Measurements from ENCODE around the gene SUSD6. TPM values are rescaled to one million over a fixed set of nuclear protein-coding genes. Genes with fewer than 3 reads are reported as not detected.

The SUSD6 gene
- total and polyA plus RNA-seq, 4 donors = 6.8 to 10.8 (median 7.6) TPM

- no peak for TF ChIP-seq YY1 (IDR thresholded peaks at IDR 0.05)
- TF ChIP-seq JUND (IDR thresholded peaks at IDR 0.05) = no peak
- no peak for TF ChIP-seq RXRA (IDR thresholded peaks at IDR 0.05)
- TF ChIP-seq TAF1 (conservative IDR thresholded peaks at IDR 0.05) = no peak
- TF ChIP-seq REST (IDR thresholded peaks at IDR 0.05) = no peak
- TF ChIP-seq FOXA2 (IDR thresholded peaks at IDR 0.05) = no peak
- no peak for TF ChIP-seq GABPA (IDR thresholded peaks at IDR 0.05 in 1 of 2, conservative IDR thresholded peaks at IDR 0.05 in 1 of 2)
- no peak for TF ChIP-seq NR2F2 (IDR thresholded peaks at IDR 0.05)
- TF ChIP-seq EGR1 (IDR thresholded peaks at IDR 0.05; ENCODE audit: low read depth in 2 of 2) = no peak
- TF ChIP-seq RAD21 (IDR thresholded peaks at IDR 0.05) = no peak
- TF ChIP-seq MAX (IDR thresholded peaks at IDR 0.05) = no peak
- TF ChIP-seq FOXA1 (IDR thresholded peaks at IDR 0.05) = no peak
- TF ChIP-seq SP1 (IDR thresholded peaks at IDR 0.05) = no peak
- no peak for TF ChIP-seq HNF4A (conservative IDR thresholded peaks at IDR 0.05)
- no peak for TF ChIP-seq ATF3 (IDR thresholded peaks at IDR 0.05)
- TF ChIP-seq ZBTB33 (IDR thresholded peaks at IDR 0.05) = no peak
- Histone ChIP-seq H3K9ac (ENCODE audit: low read depth in 1 of 2, low read length in 2 of 2) (no peak overlapping the region), H3K4me3 (ENCODE audit: low read depth in 1 of 3, low read length in 3 of 3) (no peak overlapping the region), H3K27ac (ENCODE audit: low read depth in 1 of 2, low read length in 2 of 2) (no peak overlapping the region), H3K9me3 (ENCODE audit: control insufficient read depth in 4 of 4, low read length in 3 of 4) (no peaks in the 10 kb centered on the region), H3K4me1 (ENCODE audit: control insufficient read depth in 4 of 4, insufficient read depth in 4 of 4, low read length in 3 of 4) (peaks cover 16 to 31% (median 29%) of the 10 kb centered on the region in 4 donors), H3K36me3 (ENCODE audit: control insufficient read depth in 4 of 4, insufficient read depth in 3 of 4, low read depth in 1 of 4, low read length in 3 of 4) (no peaks in the 10 kb centered on the region), H3K27me3 (ENCODE audit: control insufficient read depth in 4 of 4, insufficient read depth in 4 of 4, low read length in 3 of 4) (no peaks in the 10 kb centered on the region)
- no peak for DNase-seq (ENCODE audit: low spot score)
- WGBS = 89% methylated on average over 1 of the region's 1 CpG
These were observed 61.0 kb downstream of the SUSD6 start for GRCh38 chr14:69672356-69672755.

GRCh38 chr14:69673104-69673503 is 61.7 kb downstream of the SUSD6 start:
- Histone ChIP-seq H3K27me3 (ENCODE audit: control insufficient read depth in 4 of 4, insufficient read depth in 4 of 4, low read length in 3 of 4) (no peaks in the 10 kb centered on the region), H3K4me3 (ENCODE audit: low read depth in 1 of 3, low read length in 3 of 3) (no peak overlapping the region), H3K4me1 (ENCODE audit: control insufficient read depth in 4 of 4, insufficient read depth in 4 of 4, low read length in 3 of 4) (peaks cover 16 to 31% (median 29%) of the 10 kb centered on the region in 4 donors), H3K9ac (ENCODE audit: low read depth in 1 of 2, low read length in 2 of 2) (no peak overlapping the region), H3K9me3 (ENCODE audit: control insufficient read depth in 4 of 4, low read length in 3 of 4) (no peaks in the 10 kb centered on the region), H3K27ac (ENCODE audit: low read depth in 1 of 2, low read length in 2 of 2) (peak overlapping the region; percentile 73 to 76), H3K36me3 (ENCODE audit: control insufficient read depth in 4 of 4, insufficient read depth in 3 of 4, low read depth in 1 of 4, low read length in 3 of 4) (no peaks in the 10 kb centered on the region)
- no peak for DNase-seq (ENCODE audit: low spot score)
- no peak for TF ChIP-seq GABPA (IDR thresholded peaks at IDR 0.05 in 1 of 2, conservative IDR thresholded peaks at IDR 0.05 in 1 of 2)
- TF ChIP-seq HNF4A (conservative IDR thresholded peaks at IDR 0.05) = no peak
- TF ChIP-seq CTCF (IDR thresholded peaks at IDR 0.05; ENCODE audit: low read depth, low read length, missing input control) = no peak
- TF ChIP-seq TAF1 (conservative IDR thresholded peaks at IDR 0.05) = no peak
- no peak for TF ChIP-seq ZBTB33 (IDR thresholded peaks at IDR 0.05)
- no peak for TF ChIP-seq HNF4G (IDR thresholded peaks at IDR 0.05)
- no peak for TF ChIP-seq NR2F2 (IDR thresholded peaks at IDR 0.05)
- no peak for TF ChIP-seq YY1 (IDR thresholded peaks at IDR 0.05)
- no peak for TF ChIP-seq ATF3 (IDR thresholded peaks at IDR 0.05)
- no peak for TF ChIP-seq FOXA1 (IDR thresholded peaks at IDR 0.05)
- no peak for TF ChIP-seq MAX (IDR thresholded peaks at IDR 0.05)
- TF ChIP-seq JUND (IDR thresholded peaks at IDR 0.05) = no peak
- TF ChIP-seq RAD21 (IDR thresholded peaks at IDR 0.05) = no peak
- TF ChIP-seq RXRA (IDR thresholded peaks at IDR 0.05) = no peak
- TF ChIP-seq EGR1 (IDR thresholded peaks at IDR 0.05; ENCODE audit: low read depth in 2 of 2) = no peak
- TF ChIP-seq FOXA2 (IDR thresholded peaks at IDR 0.05) = no peak

All from liver (tissue), 9 donors.